Mesodermal cell (in vitro differentiated cells): ENCODE data around the gene SCMH1.

Source experiments
- H3K27ac ChIP-seq: 2 replicates; pipeline ENCODE4 v1.7.0; 2013; ENCODE audit warnings: mild to moderate bottlenecking, low read depth, low read length, moderate library complexity; ENCODE audit not compliant: severe bottlenecking
- H3K36me3 ChIP-seq: 2 replicates; pipeline ENCODE4 v1.7.1; 2013; ENCODE audit warnings: mild to moderate bottlenecking, low read length, moderate library complexity; ENCODE audit not compliant: control insufficient read depth, insufficient read depth
- H3K4me1 ChIP-seq: one replicate; pipeline ENCODE4 v1.7.1; 2013; ENCODE audit warnings: mild to moderate bottlenecking, low read length; ENCODE audit not compliant: insufficient read depth, control insufficient read depth, poor library complexity, severe bottlenecking
- H3K4me3 ChIP-seq: 2 replicates; pipeline ENCODE4 v1.7.0; 2013; ENCODE audit warnings: low read length, control low read depth, mild to moderate bottlenecking; ENCODE audit not compliant: insufficient read depth, poor library complexity, severe bottlenecking; ENCODE audit errors: extremely low read depth
- H3K9me3 ChIP-seq: 2 replicates; pipeline ENCODE4 v1.7.1; 2013; ENCODE audit warnings: mild to moderate bottlenecking, low read length, moderate library complexity; ENCODE audit not compliant: control insufficient read depth
- WGBS, 2 experiments: methylation state at CpG; one replicate each; pipeline ENCODE4 v1.1.5; 2013; ENCODE audit warnings: missing lambda C conversion rate in 2 of 2; ENCODE audit not compliant: insufficient coverage in 2 of 2; 5-methylcytosine and 5-hydroxymethylcytosine counted together

The SCMH1 gene

GRCh38 chr1:41101950-41102607 is 140.0 kb downstream of the SCMH1 start:
- H3K4me1 ChIP-seq: no peaks in the 10 kb centered on the region
- H3K4me3 ChIP-seq: no peak overlapping the region
- WGBS, 2 experiments: 100% methylated on average over 1 of the region's 2 CpGs
- H3K27ac ChIP-seq: no peak overlapping the region
- H3K9me3 ChIP-seq: no peaks in the 10 kb centered on the region
- no peaks in the 10 kb centered on the region for H3K36me3 ChIP-seq

- Histone ChIP-seq H3K4me1 (no peaks in the 10 kb centered on the region), H3K27ac (no peak overlapping the region), H3K9me3 (no peaks in the 10 kb centered on the region), H3K4me3 (no peak overlapping the region), H3K36me3 (no peaks in the 10 kb centered on the region)
- 100% methylated on average over 1 of the region's 1 CpG; no CpG with 5 or more reads in 1 of the 2 experiments for WGBS, 2 experiments
Observed at GRCh38 chr1:41101076-41101475, 141.0 kb downstream of the SCMH1 start.

GRCh38 chr1:41100170-41100569 is 141.9 kb downstream of the SCMH1 start:
- H3K9me3 ChIP-seq: no peaks in the 10 kb centered on the region
- no peaks in the 10 kb centered on the region for H3K36me3 ChIP-seq
- WGBS, 2 experiments: 100% methylated on average over 1 to 3 of the region's 4 CpGs
- no peaks in the 10 kb centered on the region for H3K4me1 ChIP-seq
- H3K27ac ChIP-seq: no peak overlapping the region
- no peak overlapping the region for H3K4me3 ChIP-seq

DNA sequence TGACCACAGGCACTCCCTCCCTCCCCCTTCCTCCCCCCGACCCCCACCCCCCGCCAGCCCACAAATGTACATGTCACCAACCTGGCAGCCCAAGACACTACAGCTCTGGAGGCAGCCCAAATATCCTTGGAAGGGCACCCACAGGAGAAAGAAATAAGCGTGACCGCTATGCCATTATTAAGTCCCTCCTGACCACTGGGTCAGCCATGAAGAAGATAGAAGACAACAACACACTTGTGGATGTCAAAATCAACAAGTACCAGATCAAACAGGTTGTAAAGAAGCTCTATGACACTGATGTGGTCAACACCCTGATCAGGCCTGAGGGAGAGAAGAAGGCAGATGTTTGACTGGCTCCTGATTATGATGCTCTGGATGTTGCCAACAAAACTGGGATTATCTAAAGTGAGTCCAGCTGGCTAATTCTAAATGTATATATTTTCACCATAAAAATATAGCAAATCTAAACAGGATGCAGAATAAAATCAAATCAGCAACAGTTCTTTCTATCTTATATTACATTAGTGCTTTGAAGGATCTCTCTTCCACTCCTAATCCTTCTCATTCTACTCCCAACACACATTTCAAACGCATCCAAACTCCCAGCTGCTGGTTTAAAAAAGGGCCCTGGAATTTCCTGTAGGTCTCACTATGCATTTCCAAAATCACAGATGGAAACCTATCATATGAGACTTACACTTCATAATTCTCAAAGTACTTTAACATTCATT is 143.2 kb downstream of the SCMH1 start:
- Histone ChIP-seq H3K4me3 (no peak overlapping the region), H3K9me3 (no peaks in the 10 kb centered on the region), H3K4me1 (no peaks in the 10 kb centered on the region), H3K36me3 (no peaks in the 10 kb centered on the region), H3K27ac (no peak overlapping the region)
- WGBS, 2 experiments: 87 to 96% methylated on average over 1 to 3 of the region's 5 CpGs

GRCh38 chr1:41097105-41097504 is 145.0 kb downstream of the SCMH1 start:
- Histone ChIP-seq H3K27ac (no peak overlapping the region), H3K36me3 (no peaks in the 10 kb centered on the region), H3K9me3 (no peaks in the 10 kb centered on the region), H3K4me1 (no peaks in the 10 kb centered on the region), H3K4me3 (no peak overlapping the region)
- WGBS, 2 experiments: 76% methylated on average over 3 to 4 of the region's 4 CpGs

GRCh38 chr1:41093826-41094225 is 148.3 kb downstream of the SCMH1 start:
- H3K36me3 ChIP-seq: no peaks in the 10 kb centered on the region
- no peaks in the 10 kb centered on the region for H3K9me3 ChIP-seq
- H3K4me3 ChIP-seq: no peak overlapping the region
- H3K27ac ChIP-seq: no peak overlapping the region
- no peaks in the 10 kb centered on the region for H3K4me1 ChIP-seq
- WGBS, 2 experiments: 42 to 93% methylated on average over 2 to 3 of the region's 5 CpGs

DNA sequence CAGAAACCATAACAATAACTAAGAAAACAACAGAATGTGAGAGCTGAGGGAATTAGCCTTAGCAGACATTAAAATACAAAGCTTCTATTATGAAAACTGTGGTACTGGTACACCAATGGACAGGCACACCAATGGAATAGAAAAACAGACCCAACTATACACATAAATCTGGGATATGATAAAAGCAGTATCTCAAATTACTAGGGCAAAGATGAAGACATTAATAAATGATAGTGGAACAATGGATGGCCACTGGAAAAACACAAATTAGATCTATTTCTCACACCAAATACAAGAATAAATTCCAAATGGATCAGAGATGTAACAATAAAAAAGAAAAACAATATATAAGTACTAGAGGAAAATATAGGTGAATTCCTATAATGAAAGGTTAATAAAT is 155.2 kb downstream of the SCMH1 start:
- Histone ChIP-seq H3K9me3 (no peaks in the 10 kb centered on the region), H3K27ac (no peak overlapping the region), H3K36me3 (no peaks in the 10 kb centered on the region), H3K4me1 (no peaks in the 10 kb centered on the region), H3K4me3 (no peak overlapping the region)

DNA sequence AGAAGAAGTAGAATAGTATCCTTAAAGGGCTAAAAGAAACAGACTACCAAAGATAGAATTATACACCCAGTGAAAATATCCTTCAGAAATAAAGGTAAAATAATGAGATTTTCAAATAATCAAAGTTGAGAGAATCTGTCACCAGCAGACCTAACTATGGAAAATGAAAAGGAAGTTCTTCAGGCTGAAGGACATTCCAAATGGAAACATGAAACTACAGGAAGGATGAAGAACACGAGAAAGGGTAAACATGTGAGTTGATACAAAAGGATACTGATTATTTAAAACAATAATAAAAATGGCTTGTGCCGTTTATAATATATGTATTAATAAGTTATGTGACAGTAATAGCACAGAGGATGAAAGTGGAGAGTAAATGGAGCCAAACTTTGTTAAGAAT is 163.5 kb downstream of the SCMH1 start:
- Histone ChIP-seq H3K36me3 (peaks cover 4% of the 10 kb centered on the region), H3K9me3 (peaks cover 10% of the 10 kb centered on the region), H3K4me1 (no peaks in the 10 kb centered on the region), H3K27ac (no peak overlapping the region), H3K4me3 (no peak overlapping the region)
- 100% methylated on average over 1 of the region's 2 CpGs; no CpG with 5 or more reads in 1 of the 2 experiments for WGBS, 2 experiments

DNA sequence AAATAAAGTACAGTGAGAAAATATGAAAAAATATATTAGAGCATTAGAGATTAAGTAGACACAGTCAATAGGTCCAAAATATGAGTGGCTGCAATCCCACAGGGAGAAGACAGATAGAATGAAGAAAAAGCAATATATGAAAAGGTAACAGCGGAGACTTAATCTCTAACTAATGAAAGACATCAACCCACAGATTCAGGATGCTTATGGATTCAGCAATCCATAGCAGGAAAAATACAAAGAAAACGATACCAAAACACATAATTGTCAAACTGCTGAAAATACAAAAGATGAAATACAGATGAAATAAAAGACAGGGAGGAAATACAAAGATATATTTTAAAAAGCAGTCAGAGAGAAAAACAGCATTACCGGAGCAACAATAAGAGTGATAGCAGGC is 163.9 kb downstream of the SCMH1 start:
- Histone ChIP-seq H3K4me3 (no peak overlapping the region), H3K36me3 (peaks cover 4% of the 10 kb centered on the region), H3K4me1 (no peaks in the 10 kb centered on the region), H3K27ac (no peak overlapping the region), H3K9me3 (peaks cover 10% of the 10 kb centered on the region)
- 100% methylated on average over 1 of the region's 3 CpGs; no CpG with 5 or more reads in 1 of the 2 experiments for WGBS, 2 experiments

GRCh38 chr1:41073971-41074370 is 168.1 kb downstream of the SCMH1 start:
- Histone ChIP-seq H3K36me3 (peaks cover 18% of the 10 kb centered on the region), H3K27ac (no peak overlapping the region), H3K9me3 (peaks cover 8% of the 10 kb centered on the region), H3K4me1 (no peaks in the 10 kb centered on the region), H3K4me3 (no peak overlapping the region)

- Histone ChIP-seq H3K27ac (no peak overlapping the region), H3K9me3 (no peaks in the 10 kb centered on the region), H3K4me3 (no peak overlapping the region), H3K4me1 (no peaks in the 10 kb centered on the region), H3K36me3 (peaks cover 22% of the 10 kb centered on the region)
- 100% methylated on average over 1 of the region's 1 CpG; no CpG with 5 or more reads in 1 of the 2 experiments for WGBS, 2 experiments
Observed at GRCh38 chr1:41072051-41072450, 170.1 kb downstream of the SCMH1 start.
